IMR-90 (cell line): Measurements from ENCODE around the gene GABRR3. TPM values are rescaled to one million over a fixed set of nuclear protein-coding genes. Genes with fewer than 3 reads are reported as not detected.

Experiments
- ATAC-seq: fragments of 200-7000 bp; cut with Tn5 transposase; 2 replicates; pipeline ENCODE4 v1.9.1; 2020; ENCODE audit warnings: low read depth, mild to moderate bottlenecking, moderate library complexity
- BruUV-seq: library from RNA; stranded (reverse); fragments of 400-500 nt; replicated peaks from 2 replicates; lab custom pipeline; 2021; lab: Mats Ljungman, UMichigan
- CTCF ChIA-PET: fragments of 300-600 bp; formaldehyde crosslinking; extraction: SDS; loops from one replicate; lab custom pipeline; 2021; ENCODE audit warnings: antibody characterized with exemption; lab: Yijun Ruan, JAX
- POLR2A ChIA-PET: fragments of 300-600 bp; sonication (Branson Sonifier 250); formaldehyde crosslinking; loops from one replicate; lab custom pipeline; 2022; ENCODE audit warnings: antibody characterized with exemption; ENCODE audit not compliant: unreplicated experiment; lab: Charles Lee
- DNase-seq: peaks from one replicate; pipeline ENCODE4 v3.0.0; 2013
- H2AFZ ChIP-seq: replicated peaks from 2 replicates; pipeline ENCODE3; 2013; ENCODE audit warnings: low read length, mild to moderate bottlenecking; ENCODE audit not compliant: poor library complexity
- H2AK5ac ChIP-seq: 2 replicates; pipeline ENCODE4 v1.6.1; 2013; ENCODE audit warnings: low read depth, low read length, inconsistent platforms
- H2AK9ac ChIP-seq: replicated peaks from 2 replicates; pipeline ENCODE3; 2013; ENCODE audit warnings: mild to moderate bottlenecking, low read depth, low read length, moderate library complexity; ENCODE audit not compliant: poor library complexity
- H2BK120ac ChIP-seq: 2 replicates; pipeline ENCODE4 v1.6.1; 2013; ENCODE audit warnings: low read depth, low read length, inconsistent platforms
- H2BK15ac ChIP-seq: 3 replicates; pipeline ENCODE4 v1.6.1; 2013; ENCODE audit warnings: low read depth, low read length, inconsistent platforms
- H2BK20ac ChIP-seq: 2 replicates; pipeline ENCODE4 v1.6.1; 2013; ENCODE audit warnings: low read depth, mild to moderate bottlenecking, inconsistent platforms, low read length, moderate library complexity
- H2BK5ac ChIP-seq: 2 replicates; pipeline ENCODE4 v1.6.1; 2013; ENCODE audit warnings: mild to moderate bottlenecking, low read depth, low read length, inconsistent platforms; ENCODE audit not compliant: poor library complexity, severe bottlenecking
- H3K14ac ChIP-seq: replicated peaks from 2 replicates; pipeline ENCODE4 v1.6.1; 2013; ENCODE audit warnings: low read depth, low read length, inconsistent platforms
- H3K18ac ChIP-seq: 2 replicates; pipeline ENCODE4 v1.6.1; 2013; ENCODE audit warnings: low read depth, low read length, control low read depth
- H3K23ac ChIP-seq: 2 replicates; pipeline ENCODE4 v1.6.1; 2013; ENCODE audit warnings: low read depth, low read length, inconsistent platforms
- H3K27ac ChIP-seq: 2 replicates; pipeline ENCODE4 v1.5.1; 2013; ENCODE audit warnings: mild to moderate bottlenecking, control low read depth, low read length; ENCODE audit not compliant: insufficient read depth
- H3K27me3 ChIP-seq: 2 replicates; pipeline ENCODE4 v1.6.1; 2013; ENCODE audit warnings: low read length; ENCODE audit not compliant: control insufficient read depth, insufficient read depth
- H3K36me3 ChIP-seq: 2 replicates; pipeline ENCODE4 v1.6.1; 2013; ENCODE audit warnings: low read length, mixed read lengths; ENCODE audit not compliant: control insufficient read depth, insufficient read depth
- H3K4ac ChIP-seq: 2 replicates; pipeline ENCODE4 v1.6.1; 2013; ENCODE audit warnings: low read depth, low read length, inconsistent platforms
- H3K4me1 ChIP-seq: 2 replicates; pipeline ENCODE4 v1.6.1; 2013; ENCODE audit warnings: low read length, mixed read lengths; ENCODE audit not compliant: control insufficient read depth, insufficient read depth
- H3K4me2 ChIP-seq: 2 replicates; pipeline ENCODE4 v1.6.1; 2013; ENCODE audit warnings: low read depth, mild to moderate bottlenecking, control low read depth, low read length, moderate library complexity
- H3K4me3 ChIP-seq: 2 replicates; pipeline ENCODE4 v1.5.1; 2013; ENCODE audit warnings: low read depth, mild to moderate bottlenecking, control low read depth, low read length, moderate library complexity; ENCODE audit not compliant: insufficient read depth
- H3K56ac ChIP-seq: 2 replicates; pipeline ENCODE4 v1.6.1; 2013; ENCODE audit warnings: low read length, inconsistent platforms; ENCODE audit not compliant: insufficient read depth; ENCODE audit errors: extremely low read depth
- H3K79me1 ChIP-seq, 2 experiments: 2 replicates each; pipeline ENCODE4 v1.6.1; 2013; ENCODE audit warnings: low read length in 2 of 2, inconsistent platforms in 1 of 2, low read depth in 1 of 2
- H3K9ac ChIP-seq: 2 replicates; pipeline ENCODE4 v1.6.1; 2013; ENCODE audit warnings: low read depth, low read length, control low read depth
- H3K9me1 ChIP-seq: 2 replicates; pipeline ENCODE4 v1.6.1; 2013; ENCODE audit warnings: low read length, inconsistent platforms; ENCODE audit not compliant: insufficient read depth
- H3K9me3 ChIP-seq: 2 replicates; pipeline ENCODE4 v1.6.1; 2013; ENCODE audit warnings: low read length; ENCODE audit not compliant: control insufficient read depth, insufficient read depth
- H4K20me1 ChIP-seq: 2 replicates; pipeline ENCODE4 v1.6.1; 2013; ENCODE audit warnings: low read length, inconsistent platforms; ENCODE audit not compliant: insufficient read depth
- H4K5ac ChIP-seq: 2 replicates; pipeline ENCODE4 v1.6.1; 2013; ENCODE audit warnings: mild to moderate bottlenecking, low read depth, low read length, control low read depth
- H4K8ac ChIP-seq, 2 experiments: 2 replicates each; pipeline ENCODE4 v1.6.1; 2013; ENCODE audit warnings: low read depth in 2 of 2, low read length in 2 of 2, control low read depth in 1 of 2, inconsistent platforms in 1 of 2
- H4K91ac ChIP-seq: 2 replicates; pipeline ENCODE4 v1.6.1; 2013; ENCODE audit warnings: low read depth, low read length, inconsistent platforms; ENCODE audit not compliant: insufficient read depth
- BHLHE40 ChIP-seq: fragments of 150-350 bp; IDR thresholded peaks from 2 replicates; pipeline ENCODE4 v1.6.1; 2016; ENCODE audit warnings: mild to moderate bottlenecking, low read depth, low read length
- CEBPB ChIP-seq: IDR thresholded peaks from 2 replicates; pipeline ENCODE4 v1.6.1; 2012; ENCODE audit warnings: low read depth, low read length, improper control_type of control experiment
- CHD1 ChIP-seq: IDR thresholded peaks from 2 replicates; pipeline ENCODE4 v1.6.1; 2012; ENCODE audit warnings: low read depth, low read length, improper control_type of control experiment
- CTCF ChIP-seq: conservative IDR thresholded peaks from 2 replicates; pipeline ENCODE4 v1.5.1; 2012; ENCODE audit warnings: mild to moderate bottlenecking, low read depth, low read length, improper control_type of control experiment
- ELK1 ChIP-seq: fragments of 150-350 bp; IDR thresholded peaks from 2 replicates; pipeline ENCODE4 v1.6.1; 2016; ENCODE audit warnings: low read depth, mild to moderate bottlenecking, low read length, moderate library complexity, borderline replicate concordance
- FOS ChIP-seq: fragments of 150-350 bp; IDR thresholded peaks from 2 replicates; pipeline ENCODE4 v1.6.1; 2016; ENCODE audit warnings: low read depth, low read length
- MAFK ChIP-seq: IDR thresholded peaks from 2 replicates; pipeline ENCODE4 v1.6.1; 2012; ENCODE audit warnings: low read depth, low read length, improper control_type of control experiment
- MXI1 ChIP-seq: IDR thresholded peaks from 2 replicates; pipeline ENCODE4 v1.6.1; 2012; ENCODE audit warnings: low read depth, mild to moderate bottlenecking, low read length, moderate library complexity, borderline replicate concordance
- NFE2L2 ChIP-seq: fragments of 150-350 bp; IDR thresholded peaks from 2 replicates; pipeline ENCODE4 v1.6.1; 2016; ENCODE audit warnings: low read depth, mild to moderate bottlenecking, low read length
- POLR2A ChIP-seq: IDR thresholded peaks from 2 replicates; pipeline ENCODE4 v1.6.1; 2012; ENCODE audit warnings: mild to moderate bottlenecking, low read depth, low read length
- RAD21 ChIP-seq: IDR thresholded peaks from 2 replicates; pipeline ENCODE4 v1.6.1; 2012; ENCODE audit warnings: low read length, improper control_type of control experiment
- RCOR1 ChIP-seq: IDR thresholded peaks from 2 replicates; pipeline ENCODE4 v1.6.1; 2012; ENCODE audit warnings: mild to moderate bottlenecking, low read length, improper control_type of control experiment; ENCODE audit not compliant: insufficient replicate concordance
- RFX5 ChIP-seq: IDR thresholded peaks from 2 replicates; pipeline ENCODE4 v1.8.0; 2012; ENCODE audit warnings: low read depth, mild to moderate bottlenecking, low read length, moderate library complexity
- SMC3 ChIP-seq: fragments of 150-350 bp; IDR thresholded peaks from 2 replicates; pipeline ENCODE4 v1.6.1; 2016; ENCODE audit warnings: low read depth, mild to moderate bottlenecking, antibody characterized with exemption, low read length, moderate library complexity
- USF2 ChIP-seq: fragments of 150-350 bp; IDR thresholded peaks from 2 replicates; pipeline ENCODE4 v1.6.1; 2017; ENCODE audit warnings: mild to moderate bottlenecking, antibody characterized with exemption, low read length, low read depth
- WGBS, 2 experiments: methylation state at CpG; one replicate each; pipeline versions ENCODE4 v1.1.5 to v1.1.7; 2013; ENCODE audit warnings: missing lambda C conversion rate in 2 of 2; ENCODE audit not compliant: insufficient read length in 1 of 2; ENCODE audit errors: extremely low coverage in 2 of 2; 5-methylcytosine and 5-hydroxymethylcytosine counted together
- dilution Hi-C: fragments of 300-500 bp; cut with HindIII; formaldehyde crosslinking; loops from one replicate; pipeline ENCODE4 v1.14.3; 2018; ENCODE audit warnings: low sequenced_read_pairs; ENCODE audit not compliant: unreplicated experiment
- in situ Hi-C: fragments of 300-500 bp; cut with MboI; formaldehyde crosslinking; loops from 3 replicates; pipeline ENCODE4 v1.14.3; 2019; ENCODE audit warnings: low sequenced_read_pairs, inconsistent platforms, mixed read lengths
- intact Hi-C: fragments of 100-400 bp; cut with micrococcal nuclease; formaldehyde crosslinking; loops from 2 replicates; pipeline ENCODE4 v1.10.0; 2022
- polyA plus RNA-seq, 3 experiments: library from polyadenylated mRNA; depleted of rRNA; stranded (reverse); fragments of >200 nt; gene quantifications; 2 replicates each; pipeline ENCODE4 v1.2.3, GENCODE V29; 2012; ENCODE audit warnings: low replicate concordance in 1 of 3
- total RNA-seq: library from RNA; depleted of rRNA; stranded (reverse); fragments of >200 nt; gene quantifications from 2 replicates; pipeline ENCODE4 v1.2.3, GENCODE V29; 2012

Gene GABRR3
- total and polyA plus RNA-seq, 2 of the 4 experiments (the other 2 are of a cell fraction), result not detected

- Histone ChIP-seq H2AK5ac (peak overlapping the region; percentile 5; the same call in 1 of the 2 replicates), H4K8ac (peak overlapping the region; percentile 73 to 74), H4K91ac (no peak overlapping the region), H2BK120ac (no peak overlapping the region), H3K27ac (no peak overlapping the region), H4K20me1 (no peaks in the 10 kb centered on the region), H3K23ac (peak overlapping the region; percentile 75; the same call in 1 of the 2 replicates), H3K56ac (no peak overlapping the region), H3K18ac (no peak overlapping the region), H3K9me1 (no peaks in the 10 kb centered on the region; the same call in 1 of the 2 replicates), H3K27me3 (no peaks in the 10 kb centered on the region), H2BK15ac (no peak overlapping the region), H2AFZ (peak overlapping the region; percentile 96), H3K79me1 (peaks cover 15 to 28% of the 10 kb centered on the region in 2 experiments), H3K4ac (peak overlapping the region; percentile 62), H3K4me3 (peak overlapping the region; percentile 82), H3K4me2 (peak overlapping the region; percentile 98), H3K4me1 (peaks cover 9% of the 10 kb centered on the region), H3K9me3 (no peaks in the 10 kb centered on the region), H2BK20ac (no peak overlapping the region), H2BK5ac (no peak overlapping the region), H3K36me3 (peaks cover 1% of the 10 kb centered on the region), H3K14ac (peak overlapping the region; percentile 66), H4K5ac (no peak overlapping the region), H2AK9ac (no peak overlapping the region), H3K9ac (peak overlapping the region; percentile 82; the same call in 1 of the 2 replicates)
- no TSS peak for BruUV-seq
- CTCF ChIA-PET, result no interaction called here
- POLR2A ChIA-PET, result no interaction called here
- in situ Hi-C loops, result no loop called here
- dilution Hi-C loops, result no loop called here
- 100% methylated on average over 2 of the region's 9 CpGs; no CpG with 5 or more reads in 1 of the 2 experiments for WGBS, 2 experiments
- ATAC-seq (no peak), DNase-seq (no peak)
- intact Hi-C loops, result loop anchor here (2.0 to 5.0 kb wide), 2 partner anchors 41 to 148 kb away; partner anchors contain the start of gene CRYBG3
- no peak for TF ChIP-seq CEBPB
- TF ChIP-seq CTCF, result no peak
- no peak for TF ChIP-seq USF2
- no peak for TF ChIP-seq POLR2A
- TF ChIP-seq RAD21, result no peak
- TF ChIP-seq MXI1, result no peak
- no peak for TF ChIP-seq CHD1
- TF ChIP-seq FOS, result no peak
- TF ChIP-seq NFE2L2, result no peak
- no peak for TF ChIP-seq ELK1
- no peak for TF ChIP-seq SMC3
- TF ChIP-seq BHLHE40, result no peak
- TF ChIP-seq MAFK, result no peak
- no peak for TF ChIP-seq RFX5
- no peak for TF ChIP-seq RCOR1
Observed at GRCh38 chr3:97970956-97971620, 64.0 kb downstream of the GABRR3 start.
